Activated CD4-positive, alpha-beta T cell treated with anti-CD3 and anti-CD28 coated beads, Interleukin-2, amount 10 ng/mL, durations not matched to agents 7 days and 5 days (primary cell): Measurements from ENCODE around the gene PSMC3IP. TPM values are rescaled to one million over a fixed set of nuclear protein-coding genes. Genes with fewer than 3 reads are reported as not detected.
"Not testable (repeated sequence)": the region's sequence is repeated elsewhere in the genome, so short reads cannot be mapped to it uniquely, and the experiment has no call there.

Source experiments
- CTCF ChIA-PET: fragments of 350-600 bp; sonication (Branson Sonifier 250); formaldehyde crosslinking; loops from one replicate; lab custom pipeline; 2021; ENCODE audit warnings: antibody characterized with exemption; lab: Charles Lee
- POLR2A ChIA-PET: fragments of 350-600 bp; sonication (Branson Sonifier 250); formaldehyde crosslinking; loops from one replicate; lab custom pipeline; 2021; ENCODE audit warnings: antibody characterized with exemption; lab: Charles Lee
- DNase-seq: peaks from one replicate; pipeline ENCODE4 v3.0.0-alpha.2; 2020
- H3K27ac Mint-ChIP-seq: one replicate; pipeline ENCODE4 v1.8.0; 2021; ENCODE audit warnings: mild to moderate bottlenecking, moderate library complexity, mixed read lengths
- H3K27me3 Mint-ChIP-seq: one replicate; pipeline ENCODE4 v1.8.0; 2021; ENCODE audit warnings: mixed read lengths
- H3K36me3 Mint-ChIP-seq: one replicate; pipeline ENCODE4 v1.8.0; 2021; ENCODE audit warnings: low read depth, mixed read lengths
- H3K4me1 Mint-ChIP-seq: one replicate; pipeline ENCODE4 v1.8.0; 2021; ENCODE audit warnings: mixed read lengths
- H3K4me3 Mint-ChIP-seq: one replicate; pipeline ENCODE4 v1.8.0; 2021; ENCODE audit warnings: mild to moderate bottlenecking, moderate library complexity, mixed read lengths
- H3K9me3 Mint-ChIP-seq: one replicate; pipeline ENCODE4 v1.8.0; 2021; ENCODE audit warnings: mixed read lengths
- total RNA-seq, 2 experiments: library from RNA; stranded (reverse); gene quantifications; one replicate each; pipeline ENCODE4 v1.2.3, GENCODE V29; 2021

Gene PSMC3IP
- total RNA-seq, 2 experiments from 2014 or later = 17.4 to 18.5 TPM

- H3K4me3 Mint-ChIP-seq = no peak overlapping the region
- peaks cover 57% of the 10 kb centered on the region for H3K4me1 Mint-ChIP-seq
- H3K27ac Mint-ChIP-seq = peak overlapping the region; percentile 19
- ChIA-PET CTCF (interaction anchor here (0.9 to 5.1 kb wide), 3 partner anchors 10 to 44 kb away, joined by 3 to 38 read pairs (median 4); partner anchors contain the start of genes PSMC3IP, RETREG3 and TUBG1), POLR2A (interaction anchor here (0.6 kb wide), 1 partner anchor 40 kb away, joined by 3 read pairs; no protein-coding TSS in a partner anchor)
- DNase-seq = no peak
- H3K27me3 Mint-ChIP-seq = no peaks in the 10 kb centered on the region
- H3K9me3 Mint-ChIP-seq = no peaks in the 10 kb centered on the region
- H3K36me3 Mint-ChIP-seq = peaks cover 38% of the 10 kb centered on the region
Measured at GRCh38 chr17:42564815-42565522, 12.6 kb downstream of the PSMC3IP start.

- Mint-ChIP-seq H3K27me3 (no peaks in the 10 kb centered on the region), H3K4me1 (peaks cover 52% of the 10 kb centered on the region), H3K4me3 (peak overlapping the region; percentile 94), H3K27ac (no peak overlapping the region), H3K9me3 (no peaks in the 10 kb centered on the region), H3K36me3 (peaks cover 28% of the 10 kb centered on the region)
- CTCF ChIA-PET = interaction anchor here (0.9 to 5.1 kb wide), 4 partner anchors 9 to 30 kb away, joined by 3 to 38 read pairs (median 4); partner anchors contain the start of gene PSMC3IP
- POLR2A ChIA-PET = no interaction called here
- DNase-seq = no peak
Measured at GRCh38 chr17:42563950-42564349, 13.6 kb downstream of the PSMC3IP start.

- H3K4me1 Mint-ChIP-seq = peaks cover 48% of the 10 kb centered on the region
- H3K4me3 Mint-ChIP-seq = peak overlapping the region; percentile 94
- CTCF ChIA-PET = interaction anchor here (0.6 to 1.9 kb wide), 4 partner anchors 9 to 138 kb away, joined by 3 to 4 read pairs (median 4); no protein-coding TSS in a partner anchor
- no peak for DNase-seq
- H3K27me3 Mint-ChIP-seq = no peaks in the 10 kb centered on the region
- POLR2A ChIA-PET = no interaction called here
- H3K9me3 Mint-ChIP-seq = no peaks in the 10 kb centered on the region
- peak overlapping the region; percentile 69 for H3K27ac Mint-ChIP-seq
- H3K36me3 Mint-ChIP-seq = peaks cover 25% of the 10 kb centered on the region
Measured at GRCh38 chr17:42563543-42563942, 14.0 kb downstream of the PSMC3IP start.

GRCh38 chr17:42563143-42563509 lies 14.4 kb downstream of the PSMC3IP start:
- H3K4me1 Mint-ChIP-seq = peaks cover 45% of the 10 kb centered on the region
- H3K9me3 Mint-ChIP-seq = no peaks in the 10 kb centered on the region
- POLR2A ChIA-PET = no interaction called here
- peak overlapping the region; percentile 98 for H3K27ac Mint-ChIP-seq
- no peaks in the 10 kb centered on the region for H3K27me3 Mint-ChIP-seq
- peaks cover 25% of the 10 kb centered on the region for H3K36me3 Mint-ChIP-seq
- CTCF ChIA-PET = interaction anchor here (0.6 to 1.9 kb wide), 3 partner anchors 15 to 139 kb away, joined by 3 to 9 read pairs (median 4); no protein-coding TSS in a partner anchor
- peak overlapping the region; percentile 94 for H3K4me3 Mint-ChIP-seq
- no peak for DNase-seq

GRCh38 chr17:42562388-42563142 lies 15.0 kb downstream of the PSMC3IP start:
- Mint-ChIP-seq H3K4me1 (peaks cover 40% of the 10 kb centered on the region), H3K27ac (peak overlapping the region; percentile 98), H3K27me3 (no peaks in the 10 kb centered on the region), H3K9me3 (no peaks in the 10 kb centered on the region), H3K4me3 (peak overlapping the region; percentile 94), H3K36me3 (peaks cover 22% of the 10 kb centered on the region)
- ChIA-PET POLR2A (no interaction called here), CTCF (interaction anchor here (1.1 to 1.9 kb wide), 2 partner anchors 16 to 29 kb away, joined by 3 to 9 read pairs; no protein-coding TSS in a partner anchor)
- no peak for DNase-seq

GRCh38 chr17:42561897-42562387 lies 15.6 kb downstream of the PSMC3IP start, which contains the start of gene COASY:
Gene COASY (plus strand): TSS chr17:42562148. CDS start chr17:42562623, 475 bp downstream.
- CTCF ChIA-PET = interaction anchor here (1.9 kb wide), 1 partner anchor 17 kb away, joined by 9 read pairs; no protein-coding TSS in a partner anchor
- POLR2A ChIA-PET = no interaction called here
- DNase-seq = peak; percentile 95
- Mint-ChIP-seq H3K9me3 (no peaks in the 10 kb centered on the region), H3K4me1 (peaks cover 42% of the 10 kb centered on the region), H3K36me3 (peaks cover 16% of the 10 kb centered on the region), H3K27me3 (no peaks in the 10 kb centered on the region), H3K4me3 (peak within 1 kb of the TSS; percentile 94), H3K27ac (peak within 1 kb of the TSS; percentile 98)

GRCh38 chr17:42560246-42560645 lies 17.3 kb downstream of the PSMC3IP start:
- H3K9me3 Mint-ChIP-seq = no peaks in the 10 kb centered on the region
- H3K4me3 Mint-ChIP-seq = no peak overlapping the region
- CTCF ChIA-PET = no interaction called here
- no peaks in the 10 kb centered on the region for H3K27me3 Mint-ChIP-seq
- peaks cover 44% of the 10 kb centered on the region for H3K4me1 Mint-ChIP-seq
- POLR2A ChIA-PET = no interaction called here
- DNase-seq = no peak
- H3K27ac Mint-ChIP-seq = no peak overlapping the region
- peaks cover 13% of the 10 kb centered on the region for H3K36me3 Mint-ChIP-seq

GRCh38 chr17:42559075-42559474 lies 18.5 kb downstream of the PSMC3IP start:
- no peak for DNase-seq
- ChIA-PET POLR2A (interaction anchor here (0.5 to 0.6 kb wide), 2 partner anchors 863 to 868 kb away, joined by 4 to 8 read pairs; no protein-coding TSS in a partner anchor), CTCF (interaction anchor here (0.6 to 2.3 kb wide), 4 partner anchors 8 to 19 kb away, joined by 3 to 10 read pairs (median 4); partner anchors contain the start of gene MLX)
- Mint-ChIP-seq H3K36me3 (peaks cover 14% of the 10 kb centered on the region), H3K27ac (no peak overlapping the region), H3K4me1 (peaks cover 47% of the 10 kb centered on the region), H3K27me3 (no peaks in the 10 kb centered on the region), H3K9me3 (no peaks in the 10 kb centered on the region), H3K4me3 (no peak overlapping the region)

GRCh38 chr17:42555961-42556617 lies 21.4 kb downstream of the PSMC3IP start:
- H3K27ac Mint-ChIP-seq, H3K9me3 Mint-ChIP-seq, DNase-seq, H3K27me3 Mint-ChIP-seq, H3K36me3 Mint-ChIP-seq, POLR2A ChIA-PET, CTCF ChIA-PET: not testable (repeated sequence)
- peak overlapping the region; percentile 87 for H3K4me3 Mint-ChIP-seq
- H3K4me1 Mint-ChIP-seq = peaks cover 31% of the 10 kb centered on the region

GRCh38 chr17:42555122-42555622 lies 22.4 kb downstream of the PSMC3IP start:
- CTCF ChIA-PET = interaction anchor here (0.6 to 2.1 kb wide), 7 partner anchors 9 to 51 kb away, joined by 3 to 13 read pairs (median 4); partner anchors contain the start of genes NAGLU and PSMC3IP
- POLR2A ChIA-PET = no interaction called here
- peak overlapping the region; percentile 91 for H3K27ac Mint-ChIP-seq
- H3K9me3 Mint-ChIP-seq = no peaks in the 10 kb centered on the region
- DNase-seq = no peak
- no peaks in the 10 kb centered on the region for H3K27me3 Mint-ChIP-seq
- peaks cover 7% of the 10 kb centered on the region for H3K36me3 Mint-ChIP-seq
- H3K4me1 Mint-ChIP-seq = peaks cover 29% of the 10 kb centered on the region
- peak overlapping the region; percentile 87 for H3K4me3 Mint-ChIP-seq

GRCh38 chr17:42554250-42555121 lies 23.0 kb downstream of the PSMC3IP start:
- peak; percentile 80 for DNase-seq
- CTCF ChIA-PET = interaction anchor here (0.6 to 2.1 kb wide), 10 partner anchors 10 to 70 kb away, joined by 3 to 13 read pairs (median 3); partner anchors contain the start of genes NAGLU and PSMC3IP
- no peaks in the 10 kb centered on the region for H3K9me3 Mint-ChIP-seq
- H3K27ac Mint-ChIP-seq = peak overlapping the region; percentile 91
- no peaks in the 10 kb centered on the region for H3K27me3 Mint-ChIP-seq
- POLR2A ChIA-PET = no interaction called here
- peaks cover 7% of the 10 kb centered on the region for H3K36me3 Mint-ChIP-seq
- H3K4me1 Mint-ChIP-seq = peaks cover 28% of the 10 kb centered on the region
- peak overlapping the region; percentile 87 for H3K4me3 Mint-ChIP-seq
